ENCODE results near the gene MYBBP1A.

GRCh38 chr17:4514779-4515178 is 40.4 kb downstream of the MYBBP1A start:
- TF ChIP-seq CTCF (IDR thresholded peaks at IDR 0.05) (no peak), EP300 (IDR thresholded peaks at IDR 0.05; ENCODE audit: low read depth) (no peak)
